ENCODE measurements around the gene SANBR.

GRCh38 chr2:61042807-61043206, 22.9 kb upstream of the SANBR start:
- TF ChIP-seq, protein P1, sequence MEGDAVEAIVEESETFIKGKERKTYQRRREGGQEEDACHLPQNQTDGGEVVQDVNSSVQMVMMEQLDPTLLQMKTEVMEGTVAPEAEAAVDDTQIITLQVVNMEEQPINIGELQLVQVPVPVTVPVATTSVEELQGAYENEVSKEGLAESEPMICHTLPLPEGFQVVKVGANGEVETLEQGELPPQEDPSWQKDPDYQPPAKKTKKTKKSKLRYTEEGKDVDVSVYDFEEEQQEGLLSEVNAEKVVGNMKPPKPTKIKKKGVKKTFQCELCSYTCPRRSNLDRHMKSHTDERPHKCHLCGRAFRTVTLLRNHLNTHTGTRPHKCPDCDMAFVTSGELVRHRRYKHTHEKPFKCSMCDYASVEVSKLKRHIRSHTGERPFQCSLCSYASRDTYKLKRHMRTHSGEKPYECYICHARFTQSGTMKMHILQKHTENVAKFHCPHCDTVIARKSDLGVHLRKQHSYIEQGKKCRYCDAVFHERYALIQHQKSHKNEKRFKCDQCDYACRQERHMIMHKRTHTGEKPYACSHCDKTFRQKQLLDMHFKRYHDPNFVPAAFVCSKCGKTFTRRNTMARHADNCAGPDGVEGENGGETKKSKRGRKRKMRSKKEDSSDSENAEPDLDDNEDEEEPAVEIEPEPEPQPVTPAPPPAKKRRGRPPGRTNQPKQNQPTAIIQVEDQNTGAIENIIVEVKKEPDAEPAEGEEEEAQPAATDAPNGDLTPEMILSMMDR (IDR thresholded peaks at IDR 0.05; ENCODE audit: insufficient read depth, low read depth, low read length), result no peak
- TF ChIP-seq EZH2 (IDR thresholded peaks at IDR 0.05; ENCODE audit: insufficient read depth, low read length), result no peak
